Keratinocyte (primary cell): ENCODE data around the gene FAM209B.

ENCODE experiments used
- EZH2 ChIP-seq: IDR thresholded peaks from one replicate; pipeline ENCODE4 v1.6.1; 2012; ENCODE audit warnings: inconsistent platforms, mild to moderate bottlenecking, low read length, moderate library complexity
- TF ChIP-seq, protein P1 (sequence below), 3 experiments: IDR thresholded peaks in 1 of 3; conservative IDR thresholded peaks in 1 of 3; optimal IDR thresholded peaks in 1 of 3; 2 replicates in 2 of 3; 3 replicates in 1 of 3; pipeline versions ENCODE3 to v1.5.1; 2011; ENCODE audit warnings: low read length in 3 of 3, mild to moderate bottlenecking in 3 of 3, moderate library complexity in 2 of 3, control low read depth in 1 of 3, inconsistent platforms in 1 of 3; ENCODE audit not compliant: insufficient read depth in 2 of 3; ENCODE audit errors: extremely low read depth in 1 of 3

DNA sequence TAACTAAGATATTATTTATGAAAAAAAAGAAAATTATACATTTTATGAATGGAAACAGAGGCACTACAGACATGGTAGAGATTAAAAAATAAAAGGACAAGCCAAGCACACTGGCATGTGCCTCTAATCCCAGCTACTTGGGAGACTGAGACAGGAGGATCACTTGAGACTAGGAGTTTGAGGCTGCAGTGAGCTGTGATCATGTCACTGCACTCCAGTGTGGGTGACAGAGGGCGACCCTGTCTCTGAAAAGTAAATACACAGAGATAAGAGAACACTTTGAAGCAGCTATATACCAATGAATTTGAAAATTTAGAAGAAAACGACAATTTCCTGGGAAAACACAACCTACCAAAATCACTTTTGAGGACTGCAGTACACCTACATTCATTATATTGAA, 48.7 kb downstream of the FAM209B start:
- TF ChIP-seq, protein P1, sequence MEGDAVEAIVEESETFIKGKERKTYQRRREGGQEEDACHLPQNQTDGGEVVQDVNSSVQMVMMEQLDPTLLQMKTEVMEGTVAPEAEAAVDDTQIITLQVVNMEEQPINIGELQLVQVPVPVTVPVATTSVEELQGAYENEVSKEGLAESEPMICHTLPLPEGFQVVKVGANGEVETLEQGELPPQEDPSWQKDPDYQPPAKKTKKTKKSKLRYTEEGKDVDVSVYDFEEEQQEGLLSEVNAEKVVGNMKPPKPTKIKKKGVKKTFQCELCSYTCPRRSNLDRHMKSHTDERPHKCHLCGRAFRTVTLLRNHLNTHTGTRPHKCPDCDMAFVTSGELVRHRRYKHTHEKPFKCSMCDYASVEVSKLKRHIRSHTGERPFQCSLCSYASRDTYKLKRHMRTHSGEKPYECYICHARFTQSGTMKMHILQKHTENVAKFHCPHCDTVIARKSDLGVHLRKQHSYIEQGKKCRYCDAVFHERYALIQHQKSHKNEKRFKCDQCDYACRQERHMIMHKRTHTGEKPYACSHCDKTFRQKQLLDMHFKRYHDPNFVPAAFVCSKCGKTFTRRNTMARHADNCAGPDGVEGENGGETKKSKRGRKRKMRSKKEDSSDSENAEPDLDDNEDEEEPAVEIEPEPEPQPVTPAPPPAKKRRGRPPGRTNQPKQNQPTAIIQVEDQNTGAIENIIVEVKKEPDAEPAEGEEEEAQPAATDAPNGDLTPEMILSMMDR (optimal IDR thresholded peaks at IDR 0.05 in 1 of 3, IDR thresholded peaks at IDR 0.05 in 1 of 3, conservative IDR thresholded peaks at IDR 0.05 in 1 of 3; ENCODE audit: extremely low read depth in 1 of 3, insufficient read depth in 2 of 3, low read length in 3 of 3): no peak
- TF ChIP-seq EZH2: no peak
